CD8-positive, alpha-beta memory T cell (primary cell): Measurements from ENCODE around the gene TRAK1. TPM values are rescaled to one million over a fixed set of nuclear protein-coding genes. Genes with fewer than 3 reads are reported as not detected.

Experiments
- CTCF ChIA-PET: fragments of 350-600 bp; sonication (Branson Sonifier 250); formaldehyde crosslinking; loops from one replicate; lab custom pipeline; 2021; ENCODE audit warnings: antibody characterized with exemption; lab: Charles Lee
- POLR2A ChIA-PET: fragments of 350-600 bp; sonication (Branson Sonifier 250); formaldehyde crosslinking; loops from one replicate; lab custom pipeline; 2021; ENCODE audit warnings: antibody characterized with exemption; lab: Charles Lee
- DNase-seq, 5 donors: peaks; one replicate each; pipeline versions ENCODE4 v3.0.0 to v3.0.0-alpha.2; 2020 to 2022; ENCODE audit warnings: mixed read lengths in 1 of 5
- H3K27ac ChIP-seq: one replicate; pipeline ENCODE4 v1.7.0; 2013; ENCODE audit warnings: low read depth, mild to moderate bottlenecking, low read length, moderate library complexity
- H3K27me3 ChIP-seq: 2 replicates; pipeline ENCODE4 v1.7.0; 2013; ENCODE audit warnings: low read length, mild to moderate bottlenecking; ENCODE audit not compliant: insufficient read depth, poor library complexity, severe bottlenecking
- H3K36me3 ChIP-seq: 2 replicates; pipeline ENCODE4 v1.7.0; 2013; ENCODE audit warnings: mild to moderate bottlenecking, low read length, moderate library complexity; ENCODE audit not compliant: insufficient read depth
- H3K4me1 ChIP-seq: 2 replicates; pipeline ENCODE4 v1.7.0; 2013; ENCODE audit warnings: mild to moderate bottlenecking, low read length, moderate library complexity; ENCODE audit not compliant: insufficient read depth
- H3K4me3 ChIP-seq: 2 replicates; pipeline ENCODE4 v1.7.0; 2013; ENCODE audit warnings: mild to moderate bottlenecking, low read length
- H3K9me3 ChIP-seq: 2 replicates; pipeline ENCODE4 v1.7.0; 2013; ENCODE audit warnings: mild to moderate bottlenecking, low read length
- H3K27ac Mint-ChIP-seq, 8 donors: one replicate each; pipeline ENCODE4 v1.8.0; 2020 to 2021; ENCODE audit warnings: mixed read lengths in 8 of 8, mild to moderate bottlenecking in 6 of 8, inconsistent platforms in 3 of 8, moderate library complexity in 3 of 8
- H3K27me3 Mint-ChIP-seq, 2 donors: one replicate each; pipeline ENCODE4 v1.8.0; 2020 to 2021; ENCODE audit warnings: mixed read lengths in 2 of 2, mild to moderate bottlenecking in 1 of 2, moderate library complexity in 1 of 2
- H3K36me3 Mint-ChIP-seq, 3 donors: one replicate each; pipeline ENCODE4 v1.8.0; 2020 to 2021; ENCODE audit warnings: mixed read lengths in 3 of 3, inconsistent platforms in 1 of 3, mild to moderate bottlenecking in 1 of 3
- H3K4me1 Mint-ChIP-seq, 3 donors: one replicate each; pipeline ENCODE4 v1.8.0; 2020 to 2021; ENCODE audit warnings: mixed read lengths in 3 of 3, inconsistent platforms in 1 of 3, mild to moderate bottlenecking in 1 of 3
- H3K4me3 Mint-ChIP-seq, 7 donors: one replicate each; pipeline ENCODE4 v1.8.0; 2020 to 2021; ENCODE audit warnings: mixed read lengths in 7 of 7, mild to moderate bottlenecking in 6 of 7, moderate library complexity in 4 of 7, inconsistent platforms in 2 of 7
- H3K9me3 Mint-ChIP-seq, 5 donors: one replicate each; pipeline ENCODE4 v1.8.0; 2020 to 2022; ENCODE audit warnings: mixed read lengths in 5 of 5, mild to moderate bottlenecking in 3 of 5, moderate library complexity in 2 of 5, inconsistent platforms in 1 of 5
- polyA plus RNA-seq: library from polyadenylated mRNA; unstranded; fragments of 300-500 nt; fragmentation: Illumina TruSeq; gene quantifications from one replicate; pipeline ENCODE4 v1.2.3, GENCODE V29; 2021
- total RNA-seq, 2 experiments: library from RNA; stranded (reverse); gene quantifications; one replicate each; pipeline ENCODE4 v1.2.3, GENCODE V29; 2021

Gene TRAK1
- total and polyA plus RNA-seq, 3 experiments from 2014 or later = 10.4 to 20.0 (median 19.7) TPM

DNA sequence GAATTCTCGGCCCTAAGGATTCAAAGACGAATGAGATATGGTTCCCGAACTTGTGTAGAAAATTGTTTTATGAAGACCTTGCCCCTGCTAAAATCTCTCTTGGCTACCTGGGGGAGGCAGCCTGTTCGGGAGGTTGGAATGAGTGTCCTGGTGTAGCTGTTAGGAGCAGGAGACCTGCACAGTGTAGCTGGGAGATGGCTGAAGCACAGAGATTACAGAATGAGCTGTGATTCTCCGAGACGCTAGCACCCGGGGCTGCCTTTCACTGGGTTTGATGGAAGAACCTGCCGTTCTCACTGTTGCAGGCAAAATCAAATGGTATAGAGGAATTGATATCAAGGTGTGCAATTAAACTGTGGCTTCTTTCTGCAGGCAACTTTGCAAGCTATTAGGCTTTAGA is 68.0 kb downstream of the TRAK1 start:
- CTCF ChIA-PET = interaction anchor here (2.1 kb wide), 1 partner anchor 32 kb away, joined by 9 read pairs; no protein-coding TSS in a partner anchor

DNA sequence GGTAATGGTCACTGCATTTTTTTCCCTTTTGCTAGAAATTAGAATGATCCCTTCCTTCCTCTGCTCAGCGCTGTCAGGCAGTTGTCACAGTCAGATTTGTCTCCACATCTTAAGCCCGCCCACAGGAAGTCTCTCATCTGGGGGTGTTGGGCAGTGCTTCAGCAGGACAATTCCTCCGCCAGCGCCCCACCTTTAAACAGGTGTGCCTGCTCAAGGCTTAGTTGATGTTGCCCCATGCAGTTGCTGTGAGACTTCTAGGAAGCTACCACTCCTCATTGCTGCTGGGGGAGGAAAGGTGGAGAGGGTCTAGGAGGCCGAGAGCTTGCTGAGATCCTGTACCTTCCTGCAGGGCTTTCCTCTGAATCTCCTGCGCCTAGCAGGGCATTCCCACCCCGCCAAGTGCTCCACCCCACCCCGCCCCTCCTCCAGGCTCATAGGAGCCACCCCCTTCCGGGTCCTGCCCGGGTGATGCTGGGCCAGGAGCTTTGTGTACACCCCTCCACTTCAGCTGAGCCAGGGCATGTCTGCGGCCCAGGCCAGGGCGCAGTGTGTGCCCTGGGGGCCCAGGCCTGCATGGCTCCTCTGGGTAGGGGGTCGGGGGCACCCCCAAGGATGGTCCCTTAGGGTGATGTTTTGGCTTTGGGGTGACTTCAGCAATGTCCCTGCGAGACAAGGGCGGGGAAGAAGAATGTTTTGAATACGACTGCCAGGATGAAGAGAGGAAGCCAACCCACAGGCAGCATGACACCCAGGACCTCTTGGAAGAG is 68.7 kb downstream of the TRAK1 start:
- peak in 3 of 5 donors; percentile 6 to 53 (median 40) for DNase-seq
- Mint-ChIP-seq H3K27ac (peak overlapping the region in 5 of 8 donors; percentile 1 to 73 (median 29)), H3K4me1 (peaks cover 26 to 61% (median 41%) of the 10 kb centered on the region in 3 donors), H3K27me3 (no peaks in the 10 kb centered on the region), H3K9me3 (no peaks in the 10 kb centered on the region), H3K4me3 (peak overlapping the region in 6 of 7 donors; percentile 1 to 69 (median 59)), H3K36me3 (peaks cover 0 to 2% (median 0%) of the 10 kb centered on the region in 3 donors)
- Histone ChIP-seq H3K4me3 (no peak overlapping the region), H3K9me3 (no peaks in the 10 kb centered on the region), H3K36me3 (no peaks in the 10 kb centered on the region), H3K27ac (no peak overlapping the region), H3K27me3 (no peaks in the 10 kb centered on the region), H3K4me1 (peaks cover 19% of the 10 kb centered on the region)
- ChIA-PET POLR2A (no interaction called here), CTCF (interaction anchor here (2.1 kb wide), 1 partner anchor 31 kb away, joined by 9 read pairs; no protein-coding TSS in a partner anchor)

More for the DNA sequence above, 68.0 kb downstream of the TRAK1 start:
- H3K9me3 ChIP-seq = no peaks in the 10 kb centered on the region
- H3K9me3 Mint-ChIP-seq = no peaks in the 10 kb centered on the region
- no peak overlapping the region for H3K27ac ChIP-seq
- no peaks in the 10 kb centered on the region for H3K27me3 Mint-ChIP-seq
- peak overlapping the region; percentile 26 for H3K4me3 ChIP-seq
- DNase-seq = no peak
- peak overlapping the region in 4 of 8 donors; percentile 1 to 27 (median 16) for H3K27ac Mint-ChIP-seq
- no peaks in the 10 kb centered on the region for H3K36me3 ChIP-seq
- peaks cover 26 to 62% (median 45%) of the 10 kb centered on the region in 3 donors for H3K4me1 Mint-ChIP-seq
- no peaks in the 10 kb centered on the region for H3K27me3 ChIP-seq
- H3K36me3 Mint-ChIP-seq = peaks cover 0 to 2% (median 0%) of the 10 kb centered on the region in 3 donors
- POLR2A ChIA-PET = no interaction called here
- H3K4me3 Mint-ChIP-seq = peak overlapping the region in 4 of 7 donors; percentile 22 to 69 (median 62)
- H3K4me1 ChIP-seq = peaks cover 19% of the 10 kb centered on the region

- ChIA-PET POLR2A (no interaction called here), CTCF (no interaction called here)
- Histone ChIP-seq H3K9me3 (no peaks in the 10 kb centered on the region), H3K27me3 (no peaks in the 10 kb centered on the region), H3K36me3 (no peaks in the 10 kb centered on the region), H3K4me3 (no peak overlapping the region), H3K27ac (no peak overlapping the region), H3K4me1 (peaks cover 19% of the 10 kb centered on the region)
- H3K4me1 Mint-ChIP-seq = peaks cover 25 to 50% (median 45%) of the 10 kb centered on the region in 3 donors
- no peaks in the 10 kb centered on the region for H3K9me3 Mint-ChIP-seq
- no peak overlapping the region for H3K27ac Mint-ChIP-seq
- peaks cover 0 to 4% (median 0%) of the 10 kb centered on the region in 3 donors for H3K36me3 Mint-ChIP-seq
- no peak overlapping the region for H3K4me3 Mint-ChIP-seq
- H3K27me3 Mint-ChIP-seq = no peaks in the 10 kb centered on the region
- no peak for DNase-seq
Observed at GRCh38 chr3:42161050-42161935, 70.1 kb downstream of the TRAK1 start.

DNA sequence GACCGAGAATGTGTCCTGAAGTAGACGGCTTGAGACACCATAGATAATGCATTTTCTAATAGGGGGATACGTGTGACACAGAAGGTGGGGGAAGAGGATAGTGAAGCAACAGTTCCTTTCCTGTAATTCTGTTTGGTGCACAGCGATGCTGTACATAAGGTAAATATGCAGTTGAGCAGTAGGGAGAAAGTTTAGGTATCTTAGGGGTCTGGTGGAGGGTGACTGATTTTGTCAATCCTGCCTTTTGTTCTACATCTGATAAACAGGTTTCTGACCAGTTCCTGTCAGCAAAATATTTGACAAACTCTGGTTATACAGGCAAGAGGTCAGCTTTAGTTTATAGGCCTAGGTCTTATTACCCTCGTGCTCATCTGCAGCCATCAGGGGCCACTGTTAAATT is 71.3 kb downstream of the TRAK1 start:
- DNase-seq = no peak
- Mint-ChIP-seq H3K27me3 (no peaks in the 10 kb centered on the region), H3K4me3 (no peak overlapping the region), H3K27ac (no peak overlapping the region), H3K36me3 (peaks cover 0 to 4% (median 0%) of the 10 kb centered on the region in 3 donors), H3K9me3 (no peaks in the 10 kb centered on the region), H3K4me1 (peaks cover 23 to 46% (median 44%) of the 10 kb centered on the region in 3 donors)
- Histone ChIP-seq H3K27ac (no peak overlapping the region), H3K4me1 (peaks cover 19% of the 10 kb centered on the region), H3K27me3 (no peaks in the 10 kb centered on the region), H3K36me3 (no peaks in the 10 kb centered on the region), H3K9me3 (no peaks in the 10 kb centered on the region), H3K4me3 (no peak overlapping the region)
- ChIA-PET POLR2A (no interaction called here), CTCF (no interaction called here)

GRCh38 chr3:42163622-42164244 is 72.6 kb downstream of the TRAK1 start:
- Mint-ChIP-seq H3K4me3 (no peak overlapping the region), H3K4me1 (peaks cover 17 to 46% (median 34%) of the 10 kb centered on the region in 3 donors), H3K27me3 (no peaks in the 10 kb centered on the region), H3K27ac (peak overlapping the region in 1 of 8 donors; percentile 63), H3K9me3 (no peaks in the 10 kb centered on the region), H3K36me3 (peaks cover 0 to 2% (median 0%) of the 10 kb centered on the region in 3 donors)
- POLR2A ChIA-PET = no interaction called here
- Histone ChIP-seq H3K4me3 (no peak overlapping the region), H3K9me3 (no peaks in the 10 kb centered on the region), H3K4me1 (peaks cover 19% of the 10 kb centered on the region), H3K27me3 (no peaks in the 10 kb centered on the region), H3K27ac (no peak overlapping the region), H3K36me3 (no peaks in the 10 kb centered on the region)
- CTCF ChIA-PET = no interaction called here
- no peak for DNase-seq

GRCh38 chr3:42164656-42165055 is 73.5 kb downstream of the TRAK1 start:
- POLR2A ChIA-PET = no interaction called here
- Mint-ChIP-seq H3K4me3 (no peak overlapping the region), H3K9me3 (no peaks in the 10 kb centered on the region), H3K27me3 (no peaks in the 10 kb centered on the region), H3K36me3 (peaks cover 0 to 2% (median 0%) of the 10 kb centered on the region in 3 donors), H3K4me1 (peaks cover 9 to 41% (median 26%) of the 10 kb centered on the region in 3 donors), H3K27ac (peak overlapping the region in 2 of 8 donors; percentile 63 to 68)
- DNase-seq = no peak
- CTCF ChIA-PET = no interaction called here
- Histone ChIP-seq H3K27ac (no peak overlapping the region), H3K27me3 (no peaks in the 10 kb centered on the region), H3K4me3 (no peak overlapping the region), H3K4me1 (peaks cover 12% of the 10 kb centered on the region), H3K9me3 (no peaks in the 10 kb centered on the region), H3K36me3 (no peaks in the 10 kb centered on the region)

- ChIA-PET POLR2A (no interaction called here), CTCF (no interaction called here)
- H3K9me3 Mint-ChIP-seq = no peaks in the 10 kb centered on the region
- no peak overlapping the region for H3K4me3 Mint-ChIP-seq
- H3K27ac Mint-ChIP-seq = peak overlapping the region in 1 of 8 donors; percentile 91
- no peaks in the 10 kb centered on the region for H3K27me3 Mint-ChIP-seq
- Histone ChIP-seq H3K9me3 (no peaks in the 10 kb centered on the region), H3K27ac (no peak overlapping the region), H3K4me3 (no peak overlapping the region), H3K27me3 (no peaks in the 10 kb centered on the region), H3K4me1 (peaks cover 9% of the 10 kb centered on the region), H3K36me3 (no peaks in the 10 kb centered on the region)
- H3K36me3 Mint-ChIP-seq = peaks cover 0 to 2% (median 0%) of the 10 kb centered on the region in 3 donors
- no peak for DNase-seq
- peaks cover 8 to 41% (median 22%) of the 10 kb centered on the region in 3 donors for H3K4me1 Mint-ChIP-seq
Observed at GRCh38 chr3:42165211-42165610, 74.1 kb downstream of the TRAK1 start.
